Body of pancreas (tissue), 4 donors: ENCODE measurements around the gene CST4. TPM values are rescaled to one million over a fixed set of nuclear protein-coding genes. Genes with fewer than 3 reads are reported as not detected.
"Not testable (repeated sequence)": the region's sequence is repeated elsewhere in the genome, so short reads cannot be mapped to it uniquely, and the experiment has no call there.

ENCODE experiments used
- ATAC-seq: fragments of 150-250 bp; one replicate; pipeline ENCODE4 v1.9.1; 2016
- DNase-seq, 4 donors: peaks; one replicate each; pipeline ENCODE4 v3.0.0-alpha.2; 2019
- H3K27ac ChIP-seq, 4 donors: fragments of 200-600 bp; sonication (generic); 1 replicate in 3 of 4; 2 replicates in 1 of 4; pipeline versions ENCODE4 v1.5.1 to v1.6.1; 2016 to 2019; ENCODE audit warnings: mild to moderate bottlenecking in 1 of 4, mixed read lengths in 1 of 4, moderate library complexity in 1 of 4
- H3K27me3 ChIP-seq, 2 donors: fragments of 200-600 bp; sonication (generic); one replicate each; pipeline ENCODE4 v1.6.0; 2016; ENCODE audit warnings: mild to moderate bottlenecking in 1 of 2
- H3K36me3 ChIP-seq, 2 donors: fragments of 200-600 bp; sonication (generic); replicated peaks in 1 of 2; 2 replicates each; pipeline ENCODE4 v1.5.1; 2016; ENCODE audit warnings: low read depth in 2 of 2; ENCODE audit not compliant: insufficient read depth in 1 of 2
- H3K4me1 ChIP-seq: fragments of 200-600 bp; sonication (generic); one replicate; pipeline ENCODE4 v1.6.0; 2016
- H3K4me3 ChIP-seq, 2 donors: fragments of 200-600 bp; sonication (generic); 1 replicate in 1 of 2; 2 replicates in 1 of 2; pipeline ENCODE4 v1.5.1; 2016 to 2019
- H3K9me3 ChIP-seq, 3 donors: fragments of 200-600 bp; sonication (generic); 1 replicate in 2 of 3; 2 replicates in 1 of 3; pipeline ENCODE4 v1.5.1; 2016
- POLR2A ChIP-seq, 3 donors: fragments of 450-650 bp; IDR thresholded peaks; one replicate each; pipeline ENCODE4 v1.6.1; 2016; ENCODE audit warnings: antibody characterized with exemption in 3 of 3, mild to moderate bottlenecking in 2 of 3
- WGBS, 2 donors: methylation state at CpG; one replicate each; pipeline ENCODE4 v1.1.5; 2017; 5-methylcytosine and 5-hydroxymethylcytosine counted together
- intact Hi-C: fragments of 100-400 bp; cut with DNase I; formaldehyde crosslinking; loops from one replicate; pipeline ENCODE4 v1.15.1; 2023
- total RNA-seq, 2 donors: library from RNA; depleted of rRNA; stranded (reverse); fragments of >200 nt; gene quantifications; one replicate each; pipeline ENCODE4 v1.1.0, GENCODE V29; 2016
- TF ChIP-seq, protein P1 (sequence below), 7 experiments: fragments of 450-650 bp in 4 of 7; fragments of 200-600 bp in 3 of 7; sonication (generic) in 3 of 7; IDR thresholded peaks; one replicate each; pipeline ENCODE4 v1.5.1; 2016 to 2019; ENCODE audit warnings: antibody characterized with exemption in 7 of 7

The CST4 gene
- total RNA-seq, 2 donors from 2014 or later, result not detected

DNA sequence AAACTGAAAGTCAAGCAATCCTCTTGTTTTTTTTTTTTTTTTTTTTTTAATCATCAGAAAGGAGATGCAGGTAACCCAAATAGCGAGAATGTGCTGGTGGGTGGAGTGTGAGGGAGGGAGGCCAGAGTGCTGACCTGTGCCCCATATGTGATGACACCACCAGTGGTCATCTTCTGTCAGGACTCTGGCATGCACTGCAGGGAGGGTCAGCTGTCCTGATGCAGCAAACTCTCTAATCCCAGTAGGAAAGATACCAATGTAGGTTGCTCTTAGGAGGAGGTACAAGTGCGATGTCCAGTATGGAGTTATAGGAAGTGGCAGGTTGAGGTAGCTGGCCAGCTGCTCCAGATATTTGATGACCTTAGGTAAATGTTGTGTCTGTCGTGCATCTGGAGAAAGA lies 2.8 kb upstream of the CST4 start:
- no peak overlapping the region for H3K4me3 ChIP-seq
- H3K4me1 ChIP-seq, result no peaks in the 10 kb centered on the region
- WGBS, 2 donors, result 71 to 78% methylated on average over 3 of the region's 3 CpGs
- TF ChIP-seq, protein P1, sequence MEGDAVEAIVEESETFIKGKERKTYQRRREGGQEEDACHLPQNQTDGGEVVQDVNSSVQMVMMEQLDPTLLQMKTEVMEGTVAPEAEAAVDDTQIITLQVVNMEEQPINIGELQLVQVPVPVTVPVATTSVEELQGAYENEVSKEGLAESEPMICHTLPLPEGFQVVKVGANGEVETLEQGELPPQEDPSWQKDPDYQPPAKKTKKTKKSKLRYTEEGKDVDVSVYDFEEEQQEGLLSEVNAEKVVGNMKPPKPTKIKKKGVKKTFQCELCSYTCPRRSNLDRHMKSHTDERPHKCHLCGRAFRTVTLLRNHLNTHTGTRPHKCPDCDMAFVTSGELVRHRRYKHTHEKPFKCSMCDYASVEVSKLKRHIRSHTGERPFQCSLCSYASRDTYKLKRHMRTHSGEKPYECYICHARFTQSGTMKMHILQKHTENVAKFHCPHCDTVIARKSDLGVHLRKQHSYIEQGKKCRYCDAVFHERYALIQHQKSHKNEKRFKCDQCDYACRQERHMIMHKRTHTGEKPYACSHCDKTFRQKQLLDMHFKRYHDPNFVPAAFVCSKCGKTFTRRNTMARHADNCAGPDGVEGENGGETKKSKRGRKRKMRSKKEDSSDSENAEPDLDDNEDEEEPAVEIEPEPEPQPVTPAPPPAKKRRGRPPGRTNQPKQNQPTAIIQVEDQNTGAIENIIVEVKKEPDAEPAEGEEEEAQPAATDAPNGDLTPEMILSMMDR (IDR thresholded peaks at IDR 0.05), result no peak
- no peak for TF ChIP-seq POLR2A (IDR thresholded peaks at IDR 0.05)
- intact Hi-C loops, result no loop called here
- no peaks in the 10 kb centered on the region for H3K36me3 ChIP-seq
- DNase-seq, result no peak
- H3K27ac ChIP-seq, result no peak overlapping the region
- no peak for ATAC-seq
- H3K27me3 ChIP-seq, result no peaks in the 10 kb centered on the region
- no peaks in the 10 kb centered on the region for H3K9me3 ChIP-seq

DNA sequence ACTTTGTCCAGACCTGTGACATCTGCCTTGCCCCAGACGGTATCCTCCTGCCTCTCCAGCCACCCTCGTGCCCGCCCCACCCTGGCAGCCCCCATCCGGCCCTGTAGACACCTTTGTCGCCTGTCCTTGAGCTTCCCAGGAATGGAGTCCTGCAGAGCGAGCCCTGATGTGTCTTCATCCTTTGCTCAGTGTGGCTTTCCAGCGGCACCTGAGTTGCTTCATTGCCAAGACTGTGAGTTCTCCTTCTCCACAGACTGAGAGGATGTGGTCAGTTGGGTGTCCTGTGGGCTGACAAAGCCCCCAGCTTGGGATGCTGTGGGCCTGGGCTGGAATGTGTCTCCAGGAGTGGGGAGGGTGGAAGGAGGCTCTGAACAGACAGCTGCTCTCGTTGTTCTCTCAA lies 1.7 kb upstream of the CST4 start:
- Histone ChIP-seq H3K27ac (no peak overlapping the region), H3K27me3 (no peaks in the 10 kb centered on the region), H3K36me3 (no peaks in the 10 kb centered on the region), H3K4me1 (no peaks in the 10 kb centered on the region), H3K9me3 (no peaks in the 10 kb centered on the region), H3K4me3 (no peak overlapping the region)
- no peak for TF ChIP-seq POLR2A (IDR thresholded peaks at IDR 0.05)
- TF ChIP-seq, protein P1 (IDR thresholded peaks at IDR 0.05), result no peak
- 52 to 56% methylated on average over 8 of the region's 8 CpGs for WGBS, 2 donors
- intact Hi-C loops, result no loop called here
- DNase-seq (no peak), ATAC-seq (no peak)

DNA sequence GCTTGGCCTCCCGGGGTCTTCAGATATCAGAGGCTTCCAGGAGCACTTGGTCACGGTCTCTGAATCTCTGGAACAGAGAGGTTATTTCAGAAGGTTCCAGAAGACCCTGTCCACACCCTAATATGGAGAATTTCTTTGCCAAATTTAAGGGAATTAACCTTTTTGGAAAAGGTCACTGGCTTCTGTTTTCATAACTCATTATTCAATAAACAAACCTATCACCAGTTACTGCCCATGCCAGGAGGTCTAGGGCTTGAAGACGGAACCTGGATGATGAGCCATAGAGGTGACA lies 507 bp upstream of the CST4 start:
- no peak for ATAC-seq
- H3K27ac ChIP-seq, result no peak overlapping the region
- no peaks in the 10 kb centered on the region for H3K36me3 ChIP-seq
- DNase-seq, result no peak
- no peaks in the 10 kb centered on the region for H3K9me3 ChIP-seq
- H3K4me1 ChIP-seq, result no peaks in the 10 kb centered on the region
- H3K4me3 ChIP-seq, result no peak overlapping the region
- no peaks in the 10 kb centered on the region for H3K27me3 ChIP-seq
- WGBS, 2 donors, result 36 to 38% methylated on average over 3 of the region's 3 CpGs
- TF ChIP-seq, protein P1 (IDR thresholded peaks at IDR 0.05), result no peak
- TF ChIP-seq POLR2A (IDR thresholded peaks at IDR 0.05), result no peak
- intact Hi-C loops, result no loop called here

DNA sequence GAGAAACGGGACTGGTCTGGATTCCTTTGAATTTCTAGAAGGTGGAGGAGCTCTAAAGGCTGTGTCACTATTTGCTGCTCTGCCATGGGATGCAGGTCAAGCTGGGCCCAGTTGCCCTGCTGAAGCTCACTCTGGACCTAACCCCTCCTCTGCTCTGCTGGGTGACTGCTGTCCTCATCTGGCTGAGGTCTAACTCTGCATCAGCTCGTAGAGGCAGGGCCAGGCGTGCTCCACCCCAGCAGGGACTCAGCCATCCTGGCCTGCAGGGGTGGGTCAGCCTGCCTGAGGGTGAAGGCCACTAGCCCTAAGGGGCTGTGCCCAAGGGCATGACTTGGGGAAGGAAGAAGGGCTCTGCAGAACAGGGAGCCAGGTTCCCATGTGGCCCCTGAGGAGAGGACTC lies 852 bp downstream of the CST4 start:
- Histone ChIP-seq H3K9me3 (no peaks in the 10 kb centered on the region), H3K4me3 (no peak overlapping the region), H3K36me3 (no peaks in the 10 kb centered on the region), H3K27me3 (no peaks in the 10 kb centered on the region), H3K27ac (no peak overlapping the region), H3K4me1 (no peaks in the 10 kb centered on the region)
- intact Hi-C loops, result no loop called here
- 45 to 63% methylated on average over 3 of the region's 3 CpGs for WGBS, 2 donors
- no peak for DNase-seq
- no peak for TF ChIP-seq POLR2A (IDR thresholded peaks at IDR 0.05)
- TF ChIP-seq, protein P1 (IDR thresholded peaks at IDR 0.05), result no peak
- no peak for ATAC-seq

DNA sequence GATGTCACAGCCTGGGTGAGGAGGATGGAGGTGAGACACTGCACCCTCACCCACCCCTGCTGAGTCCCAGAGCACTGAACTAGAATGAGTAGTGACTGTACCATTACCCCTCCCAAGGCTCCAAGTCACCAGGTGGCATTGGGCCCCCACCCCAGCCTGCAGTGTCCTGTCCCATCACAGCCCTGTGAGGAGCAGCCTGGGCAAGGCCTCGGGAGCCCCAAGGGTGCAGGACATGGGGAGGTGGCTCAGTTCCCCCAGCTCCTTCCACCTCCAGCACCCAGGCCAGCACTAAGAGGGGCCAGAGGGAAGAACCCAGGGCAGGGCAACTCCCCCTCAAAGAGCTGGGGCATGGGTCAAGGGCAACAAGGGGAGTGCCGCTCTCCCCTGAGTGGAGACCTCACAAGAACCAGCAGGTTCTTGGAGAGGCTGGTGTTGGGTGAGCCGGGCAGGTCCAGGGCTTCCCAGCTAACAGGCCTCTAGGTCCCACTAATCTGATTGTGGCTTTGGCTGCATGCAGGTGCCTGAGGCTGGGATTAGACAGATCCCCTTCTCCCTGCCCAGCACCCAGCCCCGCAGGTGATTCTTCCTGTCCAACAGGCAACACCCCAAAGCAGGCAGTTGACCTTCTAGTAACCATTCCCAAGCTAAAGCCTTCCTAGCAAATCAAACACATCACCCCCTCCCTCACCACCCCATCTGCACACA lies 2.6 kb downstream of the CST4 start:
- Histone ChIP-seq H3K9me3 (no peaks in the 10 kb centered on the region), H3K27ac (no peak overlapping the region), H3K4me1 (no peaks in the 10 kb centered on the region), H3K36me3 (no peaks in the 10 kb centered on the region), H3K4me3 (no peak overlapping the region), H3K27me3 (no peaks in the 10 kb centered on the region)
- ATAC-seq (no peak), DNase-seq (no peak)
- no peak for TF ChIP-seq POLR2A (IDR thresholded peaks at IDR 0.05)
- TF ChIP-seq, protein P1 (IDR thresholded peaks at IDR 0.05), result no peak
- intact Hi-C loops, result no loop called here
- WGBS, 2 donors, result 81% methylated on average over 2 to 4 of the region's 4 CpGs

DNA sequence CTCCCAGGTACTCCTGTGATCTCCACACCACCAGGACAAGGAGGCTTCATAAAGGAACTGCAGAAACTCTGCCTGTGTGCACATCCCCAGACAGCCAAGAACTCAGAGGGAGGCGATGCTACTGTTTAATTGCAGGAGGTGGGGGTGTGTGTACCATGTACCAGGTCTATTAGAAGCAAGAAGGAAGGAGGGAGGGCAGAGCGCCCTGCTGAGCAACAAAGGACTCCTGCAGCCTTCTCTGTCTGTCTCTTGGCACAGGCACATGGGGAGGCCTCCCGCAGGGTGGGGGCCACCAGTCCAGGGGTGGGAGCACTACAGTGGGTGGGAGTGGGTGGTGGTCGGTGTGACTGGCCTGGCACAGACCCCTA lies 3.3 kb downstream of the CST4 start:
- 42 to 43% methylated on average over 1 to 4 of the region's 4 CpGs for WGBS, 2 donors
- H3K36me3 ChIP-seq, H3K27me3 ChIP-seq, H3K9me3 ChIP-seq, H3K4me1 ChIP-seq, ATAC-seq, H3K27ac ChIP-seq, DNase-seq, intact Hi-C loops, H3K4me3 ChIP-seq: not testable (repeated sequence)
